Ishikawa (cell line): Measurements from ENCODE around the gene RITA1.

ENCODE experiments used
- CREB1 ChIP-seq: IDR thresholded peaks from 2 replicates; pipeline ENCODE4 v1.6.1; 2012; ENCODE audit warnings: low read depth
- EP300 ChIP-seq: IDR thresholded peaks from 2 replicates; pipeline ENCODE4 v1.6.1; 2012; ENCODE audit warnings: borderline replicate concordance
- TAF1 ChIP-seq: IDR thresholded peaks from 2 replicates; pipeline ENCODE4 v1.6.1; 2012; ENCODE audit warnings: low read depth, mild to moderate bottlenecking
- TCF12 ChIP-seq: IDR thresholded peaks from 2 replicates; pipeline ENCODE4 v1.6.1; 2012; ENCODE audit warnings: low read depth
- TF ChIP-seq, protein P1 (sequence below): IDR thresholded peaks from 2 replicates; pipeline ENCODE4 v1.6.1; 2012; ENCODE audit warnings: low read depth, mild to moderate bottlenecking

DNA sequence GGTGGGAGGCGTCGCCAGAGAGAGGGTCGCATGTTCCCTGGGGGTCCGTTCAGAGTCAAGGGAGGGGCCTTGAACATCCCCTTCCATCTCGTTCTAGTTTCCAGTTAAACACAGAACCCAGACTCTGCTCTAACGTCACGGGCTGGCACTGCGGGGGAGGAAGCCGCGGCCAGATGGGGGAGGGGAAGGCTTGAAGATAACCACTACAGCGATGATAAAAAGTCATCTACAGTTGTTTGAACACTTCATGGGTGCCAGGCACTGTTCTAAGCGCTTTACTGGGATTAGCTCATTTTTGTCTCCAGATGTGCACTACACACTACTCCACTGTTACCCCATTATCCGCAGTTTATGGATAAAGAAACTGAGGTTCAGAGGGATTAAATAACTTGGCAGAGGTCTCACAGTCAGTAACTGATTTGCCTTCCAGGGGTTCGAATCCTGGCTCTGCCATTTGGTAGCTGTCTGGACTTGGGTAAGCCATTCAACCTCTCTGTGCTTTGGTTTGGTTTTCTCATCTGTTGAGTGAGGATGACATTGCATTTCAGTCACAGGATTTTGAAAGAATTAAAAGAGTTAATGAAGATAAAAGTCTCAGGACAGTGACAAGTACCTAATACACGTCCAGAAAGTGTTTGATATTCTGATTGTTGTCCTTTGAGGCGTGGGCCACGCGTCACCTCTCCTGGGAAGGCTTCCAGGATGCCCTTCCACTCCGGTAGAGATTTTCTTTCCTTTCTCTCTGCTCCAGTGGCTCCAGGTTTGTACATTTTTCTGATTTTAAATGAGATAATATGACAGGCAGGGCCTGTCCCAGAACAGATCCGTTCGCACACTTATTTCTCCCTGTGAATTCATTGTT lies 49.2 kb upstream of the RITA1 start:
- TF ChIP-seq CREB1: no peak
- TF ChIP-seq EP300: no peak
- TF ChIP-seq TAF1: no peak
- TF ChIP-seq, protein P1, sequence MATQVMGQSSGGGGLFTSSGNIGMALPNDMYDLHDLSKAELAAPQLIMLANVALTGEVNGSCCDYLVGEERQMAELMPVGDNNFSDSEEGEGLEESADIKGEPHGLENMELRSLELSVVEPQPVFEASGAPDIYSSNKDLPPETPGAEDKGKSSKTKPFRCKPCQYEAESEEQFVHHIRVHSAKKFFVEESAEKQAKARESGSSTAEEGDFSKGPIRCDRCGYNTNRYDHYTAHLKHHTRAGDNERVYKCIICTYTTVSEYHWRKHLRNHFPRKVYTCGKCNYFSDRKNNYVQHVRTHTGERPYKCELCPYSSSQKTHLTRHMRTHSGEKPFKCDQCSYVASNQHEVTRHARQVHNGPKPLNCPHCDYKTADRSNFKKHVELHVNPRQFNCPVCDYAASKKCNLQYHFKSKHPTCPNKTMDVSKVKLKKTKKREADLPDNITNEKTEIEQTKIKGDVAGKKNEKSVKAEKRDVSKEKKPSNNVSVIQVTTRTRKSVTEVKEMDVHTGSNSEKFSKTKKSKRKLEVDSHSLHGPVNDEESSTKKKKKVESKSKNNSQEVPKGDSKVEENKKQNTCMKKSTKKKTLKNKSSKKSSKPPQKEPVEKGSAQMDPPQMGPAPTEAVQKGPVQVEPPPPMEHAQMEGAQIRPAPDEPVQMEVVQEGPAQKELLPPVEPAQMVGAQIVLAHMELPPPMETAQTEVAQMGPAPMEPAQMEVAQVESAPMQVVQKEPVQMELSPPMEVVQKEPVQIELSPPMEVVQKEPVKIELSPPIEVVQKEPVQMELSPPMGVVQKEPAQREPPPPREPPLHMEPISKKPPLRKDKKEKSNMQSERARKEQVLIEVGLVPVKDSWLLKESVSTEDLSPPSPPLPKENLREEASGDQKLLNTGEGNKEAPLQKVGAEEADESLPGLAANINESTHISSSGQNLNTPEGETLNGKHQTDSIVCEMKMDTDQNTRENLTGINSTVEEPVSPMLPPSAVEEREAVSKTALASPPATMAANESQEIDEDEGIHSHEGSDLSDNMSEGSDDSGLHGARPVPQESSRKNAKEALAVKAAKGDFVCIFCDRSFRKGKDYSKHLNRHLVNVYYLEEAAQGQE: no peak
- peak; percentile 6 for TF ChIP-seq TCF12
